ENCODE data around the gene IFNL3. TPM values are rescaled to one million over a fixed set of nuclear protein-coding genes. Genes with fewer than 3 reads are reported as not detected.

The IFNL3 gene
- total and polyA plus RNA-seq, 2 of the 13 experiments (the other 11 are each of a cell fraction or from before 2014, with no cell fraction given): not detected

- POLR2A ChIA-PET: no interaction called here
- TF ChIP-seq BATF2 (CRISPR knock-in tag; IDR thresholded peaks at IDR 0.05) (no peak), SALL1 (CRISPR knock-in tag; IDR thresholded peaks at IDR 0.05) (peak; percentile 12; the same call in 1 of the 2 replicates), CTCF (CRISPR knock-in tag; IDR thresholded peaks at IDR 0.05) (peak; percentile 53; the same call in 1 of the 2 replicates), ZNF687 (CRISPR knock-in tag; IDR thresholded peaks at IDR 0.05) (peak; percentile 40; the same call in 1 of the 2 replicates), MXD1 (CRISPR knock-in tag; IDR thresholded peaks at IDR 0.05) (0 out of 2 replicates have a peak, but pooled peaks have one; percentile 34), NRL (CRISPR knock-in tag; IDR thresholded peaks at IDR 0.05; ENCODE audit: borderline replicate concordance) (peak; percentile 42; the same call in 1 of the 2 replicates), MAX (IDR thresholded peaks at IDR 0.05) (peak; percentile 21; the same call in 1 of the 2 replicates), RBM22 (optimal IDR thresholded peaks at IDR 0.05; ENCODE audit: low read length) (no peak), ZBTB21 (CRISPR knock-in tag; IDR thresholded peaks at IDR 0.05) (no peak), CBX1 (IDR thresholded peaks at IDR 0.05; ENCODE audit: low read depth) (no peak), ZGPAT (CRISPR knock-in tag; IDR thresholded peaks at IDR 0.05) (no peak)
- in situ Hi-C loops (cut with HindIII; ENCODE audit: extremely low pct_ligation_motif_present, low pct_unique_long_range_greater_than_20kb): no loop called here
- peak; percentile 81 for ATAC-seq
- no peak overlapping the region for H3K4me2 ChIP-seq (ENCODE audit: low read depth, low read length)
- CTCF ChIA-PET (ENCODE audit: low intra/inter-chr PET ratio, low total read pairs): no interaction called here
- no peaks in the 10 kb centered on the region for H3K36me3 ChIP-seq (replicated peaks in 1 of 2; ENCODE audit: control insufficient read depth in 1 of 2, insufficient read depth in 2 of 2, low read length in 2 of 2)
- H3K9ac ChIP-seq (ENCODE audit: insufficient read depth, low read depth, low read length): no peak overlapping the region
- peaks cover 0 to 14% of the 10 kb centered on the region in 2 experiments; a peak in 3 of 5 replicates for H3K27me3 ChIP-seq (ENCODE audit: control insufficient read depth in 1 of 2, insufficient read depth in 2 of 2, low read length in 2 of 2)
- DNase-seq (ENCODE audit: low spot score): no peak
- no peaks in the 10 kb centered on the region for H4K20me1 ChIP-seq (ENCODE audit: insufficient read depth, low read length)
- no peak overlapping the region for H3K27ac ChIP-seq (ENCODE audit: extremely low read length, insufficient read depth, low read length)
- no peak overlapping the region for H3K4me3 ChIP-seq (replicated peaks in 1 of 3; ENCODE audit: insufficient read depth in 1 of 3, low read depth in 2 of 3, low read length in 3 of 3)
- no peak overlapping the region for H2AFZ ChIP-seq (ENCODE audit: low read length)
- no peaks in the 10 kb centered on the region for H3K9me3 ChIP-seq (ENCODE audit: low read length)
- WGBS (ENCODE audit: low lambda C conversion rate): 4% methylated on average over 3 of the region's 17 CpGs
- BruUV-seq (replicated peaks): no TSS peak
- 0 out of 2 replicates have a peak, but pooled peaks cover 4% of the 10 kb centered on the region for H3K4me1 ChIP-seq (ENCODE audit: insufficient read depth, low read length)
- intact Hi-C loops (cut with micrococcal nuclease; ENCODE audit: unreplicated experiment): no loop called here
- FAIRE-seq: no peak
- H3K79me2 ChIP-seq (ENCODE audit: insufficient read depth, low read length): no peaks in the 10 kb centered on the region
Measured at GRCh38 chr19:39263912-39264305, 19.1 kb upstream of the IFNL3 start.
